Osteocyte (in vitro differentiated cells): ENCODE measurements around the gene CBX4. TPM values are rescaled to one million over a fixed set of nuclear protein-coding genes. Genes with fewer than 3 reads are reported as not detected.

Experiments used
- DNase-seq: peaks from one replicate; pipeline ENCODE4 v3.0.0; 2021; ENCODE audit warnings: mixed read lengths; ENCODE audit not compliant: unreplicated experiment; ENCODE audit errors: extremely low spot score
- H3K27ac Mint-ChIP-seq: one replicate; pipeline ENCODE4 v1.8.0; 2021; ENCODE audit warnings: mild to moderate bottlenecking, mixed read lengths; ENCODE audit not compliant: unreplicated experiment
- H3K27me3 Mint-ChIP-seq: one replicate; pipeline ENCODE4 v1.8.0; 2021; ENCODE audit warnings: mixed read lengths; ENCODE audit not compliant: unreplicated experiment
- H3K36me3 Mint-ChIP-seq: one replicate; pipeline ENCODE4 v1.8.0; 2021; ENCODE audit warnings: mixed read lengths; ENCODE audit not compliant: unreplicated experiment
- H3K4me1 Mint-ChIP-seq: one replicate; pipeline ENCODE4 v1.8.0; 2021; ENCODE audit warnings: mixed read lengths; ENCODE audit not compliant: unreplicated experiment
- H3K4me3 Mint-ChIP-seq: one replicate; pipeline ENCODE4 v1.8.0; 2021; ENCODE audit warnings: mild to moderate bottlenecking, moderate library complexity, mixed read lengths; ENCODE audit not compliant: unreplicated experiment
- H3K9me3 Mint-ChIP-seq: one replicate; pipeline ENCODE4 v1.8.0; 2021; ENCODE audit warnings: mixed read lengths; ENCODE audit not compliant: unreplicated experiment
- total RNA-seq: library from RNA; stranded (reverse); gene quantifications from 2 replicates; pipeline ENCODE4 v1.2.1, GENCODE V29; 2021
- TF ChIP-seq, protein P1 (sequence below): fragments of 200-600 bp; sonication (generic); IDR thresholded peaks from 2 replicates; pipeline ENCODE4 v1.5.0; 2021; ENCODE audit warnings: antibody characterized with exemption, mild to moderate bottlenecking, moderate library complexity

The CBX4 gene
- total RNA-seq, 1 donor from 2014 or later = 23.2 TPM

GRCh38 chr17:79810130-79811010, 28.9 kb downstream of the CBX4 start:
- DNase-seq = peak; percentile 87
- no peak overlapping the region for H3K4me3 Mint-ChIP-seq
- H3K9me3 Mint-ChIP-seq = no peaks in the 10 kb centered on the region
- peaks cover 60% of the 10 kb centered on the region for H3K27me3 Mint-ChIP-seq
- no peak overlapping the region for H3K27ac Mint-ChIP-seq
- TF ChIP-seq, protein P1, sequence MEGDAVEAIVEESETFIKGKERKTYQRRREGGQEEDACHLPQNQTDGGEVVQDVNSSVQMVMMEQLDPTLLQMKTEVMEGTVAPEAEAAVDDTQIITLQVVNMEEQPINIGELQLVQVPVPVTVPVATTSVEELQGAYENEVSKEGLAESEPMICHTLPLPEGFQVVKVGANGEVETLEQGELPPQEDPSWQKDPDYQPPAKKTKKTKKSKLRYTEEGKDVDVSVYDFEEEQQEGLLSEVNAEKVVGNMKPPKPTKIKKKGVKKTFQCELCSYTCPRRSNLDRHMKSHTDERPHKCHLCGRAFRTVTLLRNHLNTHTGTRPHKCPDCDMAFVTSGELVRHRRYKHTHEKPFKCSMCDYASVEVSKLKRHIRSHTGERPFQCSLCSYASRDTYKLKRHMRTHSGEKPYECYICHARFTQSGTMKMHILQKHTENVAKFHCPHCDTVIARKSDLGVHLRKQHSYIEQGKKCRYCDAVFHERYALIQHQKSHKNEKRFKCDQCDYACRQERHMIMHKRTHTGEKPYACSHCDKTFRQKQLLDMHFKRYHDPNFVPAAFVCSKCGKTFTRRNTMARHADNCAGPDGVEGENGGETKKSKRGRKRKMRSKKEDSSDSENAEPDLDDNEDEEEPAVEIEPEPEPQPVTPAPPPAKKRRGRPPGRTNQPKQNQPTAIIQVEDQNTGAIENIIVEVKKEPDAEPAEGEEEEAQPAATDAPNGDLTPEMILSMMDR = no peak
- H3K36me3 Mint-ChIP-seq = no peaks in the 10 kb centered on the region
- peaks cover 22% of the 10 kb centered on the region for H3K4me1 Mint-ChIP-seq

- TF ChIP-seq, protein P1 = no peak
- Mint-ChIP-seq H3K4me1 (peaks cover 22% of the 10 kb centered on the region), H3K36me3 (no peaks in the 10 kb centered on the region), H3K27me3 (peaks cover 67% of the 10 kb centered on the region), H3K4me3 (peak overlapping the region; percentile 29), H3K27ac (no peak overlapping the region), H3K9me3 (no peaks in the 10 kb centered on the region)
- DNase-seq = no peak
These were observed 29.6 kb downstream of the CBX4 start for GRCh38 chr17:79809530-79810129.

DNA sequence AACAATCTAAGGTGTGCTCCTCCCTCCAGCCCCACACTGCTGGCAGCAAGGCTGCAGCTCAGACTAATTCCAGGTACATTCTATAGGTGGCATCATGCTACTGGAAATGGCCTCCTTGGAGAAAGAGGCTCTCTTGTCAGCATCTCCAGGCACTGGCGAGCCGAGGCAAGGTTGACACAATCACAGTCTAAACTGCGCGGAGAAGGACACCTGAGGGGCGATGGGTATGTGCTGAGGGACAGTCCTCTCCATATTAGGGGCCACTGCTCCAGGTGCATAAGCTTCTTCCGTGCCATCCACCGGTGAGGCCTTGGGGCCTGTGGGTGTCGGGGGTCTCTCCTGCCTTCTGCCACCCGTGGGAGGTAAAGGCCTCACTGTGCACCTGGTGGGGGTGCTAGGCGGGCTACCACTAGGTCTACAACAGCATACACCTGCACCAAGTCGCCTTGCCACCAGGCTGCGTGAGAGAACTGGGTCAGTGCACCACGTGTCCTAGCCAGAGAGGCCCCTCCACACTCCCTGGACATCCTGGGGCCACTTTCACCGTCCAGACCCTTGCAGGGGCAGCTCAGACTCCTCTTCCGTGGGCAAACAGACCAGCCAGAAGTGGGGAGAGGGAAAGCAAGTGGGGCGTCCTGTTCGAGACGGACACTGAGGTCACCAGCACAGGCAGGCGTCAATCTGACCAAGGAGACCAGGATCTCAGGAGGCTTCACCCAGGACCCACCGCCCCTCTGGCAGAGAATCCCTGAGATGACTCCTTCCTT, 30.3 kb downstream of the CBX4 start:
- H3K36me3 Mint-ChIP-seq = no peaks in the 10 kb centered on the region
- DNase-seq = no peak
- TF ChIP-seq, protein P1 = peak; percentile 54
- no peaks in the 10 kb centered on the region for H3K9me3 Mint-ChIP-seq
- H3K27ac Mint-ChIP-seq = peak overlapping the region; percentile 10
- no peak overlapping the region for H3K4me3 Mint-ChIP-seq
- peaks cover 66% of the 10 kb centered on the region for H3K27me3 Mint-ChIP-seq
- H3K4me1 Mint-ChIP-seq = peaks cover 20% of the 10 kb centered on the region

- Mint-ChIP-seq H3K4me1 (peaks cover 19% of the 10 kb centered on the region), H3K27me3 (peaks cover 74% of the 10 kb centered on the region), H3K4me3 (no peak overlapping the region), H3K27ac (no peak overlapping the region), H3K36me3 (no peaks in the 10 kb centered on the region), H3K9me3 (no peaks in the 10 kb centered on the region)
- DNase-seq = no peak
- TF ChIP-seq, protein P1 = no peak
These were observed 32.1 kb downstream of the CBX4 start for GRCh38 chr17:79806863-79807720.
